Measurements from ENCODE around the gene TRIM17. TPM values are rescaled to one million over a fixed set of nuclear protein-coding genes. Genes with fewer than 3 reads are reported as not detected.
A peak's percentile ranks its signal among the peaks of the same experiment; 100 is the strongest.

The TRIM17 gene
- total RNA-seq, 2 donors from 2014 or later: 2.0 to 9.9 TPM

DNA sequence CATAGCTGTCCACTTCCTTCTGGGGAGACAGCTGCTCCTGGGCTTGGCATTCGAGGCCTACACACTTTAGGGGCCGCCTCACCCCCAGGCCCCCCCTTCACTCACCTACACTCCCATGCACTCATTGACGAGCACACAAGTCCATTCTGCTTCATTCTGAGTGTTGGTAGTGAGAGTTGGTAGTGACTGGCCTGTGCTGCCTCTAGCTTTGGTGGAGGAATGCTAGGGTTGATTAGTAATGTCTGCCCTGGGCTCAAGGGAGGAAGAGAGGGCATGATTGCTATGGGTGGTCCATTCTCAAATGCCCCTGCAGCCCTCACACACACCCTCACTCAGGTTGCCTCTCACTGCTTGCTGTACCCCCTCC lies 40.4 kb downstream of the TRIM17 start:
- 75% methylated on average over 3 of the region's 3 CpGs for WGBS
- TF ChIP-seq POLR2A (IDR thresholded peaks at IDR 0.05): no peak
- no peak for TF ChIP-seq POLR2AphosphoS5 (IDR thresholded peaks at IDR 0.05)
- TF ChIP-seq, protein P1, sequence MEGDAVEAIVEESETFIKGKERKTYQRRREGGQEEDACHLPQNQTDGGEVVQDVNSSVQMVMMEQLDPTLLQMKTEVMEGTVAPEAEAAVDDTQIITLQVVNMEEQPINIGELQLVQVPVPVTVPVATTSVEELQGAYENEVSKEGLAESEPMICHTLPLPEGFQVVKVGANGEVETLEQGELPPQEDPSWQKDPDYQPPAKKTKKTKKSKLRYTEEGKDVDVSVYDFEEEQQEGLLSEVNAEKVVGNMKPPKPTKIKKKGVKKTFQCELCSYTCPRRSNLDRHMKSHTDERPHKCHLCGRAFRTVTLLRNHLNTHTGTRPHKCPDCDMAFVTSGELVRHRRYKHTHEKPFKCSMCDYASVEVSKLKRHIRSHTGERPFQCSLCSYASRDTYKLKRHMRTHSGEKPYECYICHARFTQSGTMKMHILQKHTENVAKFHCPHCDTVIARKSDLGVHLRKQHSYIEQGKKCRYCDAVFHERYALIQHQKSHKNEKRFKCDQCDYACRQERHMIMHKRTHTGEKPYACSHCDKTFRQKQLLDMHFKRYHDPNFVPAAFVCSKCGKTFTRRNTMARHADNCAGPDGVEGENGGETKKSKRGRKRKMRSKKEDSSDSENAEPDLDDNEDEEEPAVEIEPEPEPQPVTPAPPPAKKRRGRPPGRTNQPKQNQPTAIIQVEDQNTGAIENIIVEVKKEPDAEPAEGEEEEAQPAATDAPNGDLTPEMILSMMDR (IDR thresholded peaks at IDR 0.05): no peak
- Histone ChIP-seq H3K4me1 (replicated peaks) (no peaks in the 10 kb centered on the region), H3K36me3 (no peaks in the 10 kb centered on the region), H3K4me3 (no peak overlapping the region), H3K27ac (no peak overlapping the region), H3K27me3 (replicated peaks; ENCODE audit: insufficient read depth) (no peaks in the 10 kb centered on the region), H3K9me3 (no peaks in the 10 kb centered on the region)
- no peak for DNase-seq (ENCODE audit: low spot score)
- intact Hi-C loops (cut with DNase I): loop anchor here (5.0 kb wide), 1 partner anchor 99 kb away; no protein-coding TSS in a partner anchor

DNA sequence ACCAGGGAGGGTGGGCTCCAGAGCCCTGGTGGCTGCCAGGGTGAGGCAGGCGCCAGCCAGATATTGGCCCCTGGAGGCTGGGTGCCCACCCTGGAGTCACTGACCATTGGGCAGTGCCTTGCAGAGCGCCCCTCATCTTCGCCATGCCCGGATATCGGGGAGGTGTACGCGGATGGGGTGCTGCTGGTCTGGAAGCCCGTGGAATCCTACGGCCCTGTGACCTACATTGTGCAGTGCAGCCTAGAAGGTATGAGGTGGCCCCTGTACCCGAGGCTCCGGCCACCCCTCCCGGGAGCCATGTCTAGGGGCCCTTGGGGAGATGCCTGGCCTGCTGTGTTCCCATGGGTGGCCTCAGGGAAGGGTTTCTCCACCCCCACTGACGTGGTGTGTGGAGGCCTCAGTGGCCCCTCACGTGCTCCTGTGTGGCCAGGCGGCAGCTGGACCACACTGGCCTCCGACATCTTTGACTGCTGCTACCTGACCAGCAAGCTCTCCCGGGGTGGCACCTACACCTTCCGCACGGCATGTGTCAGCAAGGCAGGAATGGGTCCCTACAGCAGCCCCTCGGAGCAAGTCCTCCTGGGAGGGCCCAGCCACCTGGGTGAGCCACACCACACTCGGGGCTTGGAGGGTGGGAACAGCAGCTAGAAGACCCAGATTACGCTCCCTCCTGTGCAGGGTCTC lies 40.9 kb downstream of the TRIM17 start:
- intact Hi-C loops (cut with DNase I): loop anchor here (5.0 kb wide), 1 partner anchor 98 kb away; no protein-coding TSS in a partner anchor
- H3K36me3 ChIP-seq: no peaks in the 10 kb centered on the region
- TF ChIP-seq POLR2A (IDR thresholded peaks at IDR 0.05) (no peak), POLR2AphosphoS5 (IDR thresholded peaks at IDR 0.05) (no peak)
- TF ChIP-seq, protein P1 (IDR thresholded peaks at IDR 0.05): no peak
- H3K4me1 ChIP-seq (replicated peaks): no peaks in the 10 kb centered on the region
- 96% methylated on average over 22 of the region's 22 CpGs for WGBS
- no peak for DNase-seq (ENCODE audit: low spot score)
- no peaks in the 10 kb centered on the region for H3K9me3 ChIP-seq
- peak overlapping the region in 1 of 2 donors; percentile 63 for H3K27ac ChIP-seq
- no peak overlapping the region for H3K4me3 ChIP-seq
- no peaks in the 10 kb centered on the region for H3K27me3 ChIP-seq (replicated peaks; ENCODE audit: insufficient read depth)

DNA sequence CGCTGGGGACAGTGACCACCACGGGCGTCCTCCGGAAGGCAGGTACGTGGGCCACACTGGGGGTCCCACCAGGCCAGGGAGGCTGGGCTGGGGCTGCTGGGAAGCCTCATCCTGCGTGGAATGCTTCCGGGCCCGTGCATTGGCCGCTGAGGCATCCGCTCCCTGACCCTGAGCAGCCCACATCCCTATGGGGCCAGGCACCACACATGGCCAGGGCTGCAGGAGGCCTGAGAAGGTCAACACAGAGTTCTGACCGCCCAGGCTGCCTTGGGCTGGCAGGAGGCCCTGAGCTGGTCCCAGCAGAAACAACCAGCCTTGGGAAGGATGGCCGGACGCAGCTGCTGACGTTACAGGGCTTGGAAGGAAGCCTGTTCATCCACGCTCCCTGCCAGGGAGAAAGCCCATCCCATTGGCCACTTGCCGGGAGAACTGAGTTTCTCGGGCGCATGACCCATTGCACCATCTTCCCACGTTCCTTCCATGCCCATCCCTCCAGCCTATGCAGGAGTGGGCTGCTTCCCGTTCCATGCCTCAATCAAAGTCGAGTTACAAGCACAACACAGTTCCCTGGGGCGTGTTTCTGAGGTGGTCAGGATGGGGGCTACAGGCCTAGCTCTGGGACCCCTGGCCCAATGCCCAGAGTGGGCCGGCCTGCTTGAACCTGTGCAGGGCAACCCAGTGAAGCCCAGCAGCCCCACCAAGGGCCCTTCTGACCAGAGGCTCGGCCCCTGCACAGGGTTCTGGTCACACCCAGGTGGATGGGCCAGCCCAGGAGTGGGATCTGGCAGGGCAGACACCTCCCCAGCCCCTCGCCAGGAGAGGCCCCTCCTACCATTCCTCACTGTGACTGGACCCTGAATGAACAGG lies 41.7 kb downstream of the TRIM17 start:
- Histone ChIP-seq H3K27ac (peak overlapping the region in 1 of 2 donors; percentile 63), H3K9me3 (no peaks in the 10 kb centered on the region), H3K4me1 (replicated peaks) (no peaks in the 10 kb centered on the region), H3K36me3 (no peaks in the 10 kb centered on the region), H3K27me3 (replicated peaks; ENCODE audit: insufficient read depth) (no peaks in the 10 kb centered on the region), H3K4me3 (no peak overlapping the region)
- intact Hi-C loops (cut with DNase I): loop anchor here (5.0 kb wide), 1 partner anchor 98 kb away; no protein-coding TSS in a partner anchor
- TF ChIP-seq, protein P1 (IDR thresholded peaks at IDR 0.05): no peak
- TF ChIP-seq POLR2AphosphoS5 (IDR thresholded peaks at IDR 0.05) (peak; percentile 75), POLR2A (IDR thresholded peaks at IDR 0.05) (no peak)
- DNase-seq (ENCODE audit: low spot score): peak; percentile 58
- WGBS: 67% methylated on average over 24 of the region's 25 CpGs

DNA sequence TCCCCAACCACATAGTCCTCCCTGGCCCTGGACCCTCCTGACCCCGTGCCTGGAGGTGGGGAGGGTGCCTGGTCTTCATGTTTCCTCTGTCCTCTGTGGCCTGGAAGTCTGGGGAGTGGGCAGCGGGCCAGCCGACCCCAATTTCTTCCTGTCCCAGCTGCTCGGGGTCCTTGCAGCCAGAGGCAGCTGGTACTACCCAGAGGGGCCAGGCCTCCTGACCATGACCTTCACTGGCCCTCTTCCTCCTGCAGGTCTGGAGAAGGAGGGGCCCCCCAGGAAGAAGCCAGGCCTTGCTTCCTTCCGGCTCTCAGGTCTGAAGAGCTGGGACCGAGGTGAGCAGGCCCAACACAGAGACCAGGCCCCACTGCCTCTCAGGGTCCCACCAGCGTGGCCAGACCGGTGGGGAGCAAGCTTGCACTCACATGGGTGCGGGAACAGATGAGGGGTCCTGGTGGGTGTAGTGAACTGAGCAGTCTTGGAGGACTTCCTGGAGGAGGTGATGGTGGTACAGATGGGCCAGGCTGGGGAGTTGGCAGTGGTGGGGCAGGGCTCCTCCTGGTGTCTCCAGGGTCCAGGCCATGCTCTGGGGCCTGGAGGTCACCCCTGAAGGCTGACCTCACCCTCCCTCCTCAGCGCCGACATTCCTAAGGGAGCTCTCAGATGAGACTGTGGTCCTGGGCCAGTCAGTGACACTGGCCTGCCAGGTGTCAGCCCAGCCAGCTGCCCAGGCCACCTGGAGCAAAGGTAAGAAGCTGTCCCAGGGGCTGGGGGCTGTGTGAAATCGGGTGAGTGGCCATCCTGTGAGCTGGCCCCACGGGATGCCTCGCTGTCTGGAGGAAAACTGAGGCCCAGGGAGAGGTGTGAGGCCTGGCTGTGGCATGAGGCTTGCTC lies 42.7 kb downstream of the TRIM17 start:
- Histone ChIP-seq H3K27ac (no peak overlapping the region), H3K27me3 (replicated peaks; ENCODE audit: insufficient read depth) (no peaks in the 10 kb centered on the region), H3K4me1 (replicated peaks) (no peaks in the 10 kb centered on the region), H3K9me3 (no peaks in the 10 kb centered on the region), H3K36me3 (no peaks in the 10 kb centered on the region), H3K4me3 (no peak overlapping the region)
- 93% methylated on average over 14 of the region's 14 CpGs for WGBS
- TF ChIP-seq POLR2AphosphoS5 (IDR thresholded peaks at IDR 0.05) (no peak), POLR2A (IDR thresholded peaks at IDR 0.05) (no peak)
- TF ChIP-seq, protein P1 (IDR thresholded peaks at IDR 0.05): no peak
- intact Hi-C loops (cut with DNase I): no loop called here
- DNase-seq (ENCODE audit: low spot score): no peak
